GM13977 (cell line): ENCODE results near the gene AVPI1.
"Not testable (repeated sequence)": the region's sequence is repeated elsewhere in the genome, so short reads cannot be mapped to it uniquely, and the experiment has no call there.

Source experiments
- DNase-seq: peaks from one replicate; pipeline ENCODE4 v3.0.0; 2012; ENCODE audit warnings: low spot score
- in situ Hi-C: fragments of 300-500 bp; cut with MboI; formaldehyde crosslinking; loops from one replicate; pipeline ENCODE4 v1.12.0; 2022; ENCODE audit warnings: low sequenced_read_pairs, low pct_unique_long_range_greater_than_20kb, mixed read lengths, inconsistent platforms; ENCODE audit not compliant: unreplicated experiment
- TF ChIP-seq, protein P1 (sequence below): IDR thresholded peaks from 2 replicates; pipeline ENCODE4 v1.5.1; 2012; ENCODE audit warnings: mild to moderate bottlenecking, control low read depth; ENCODE audit not compliant: insufficient read depth; ENCODE audit errors: extremely low read depth, missing control alignments

AVPI1 gene

DNA sequence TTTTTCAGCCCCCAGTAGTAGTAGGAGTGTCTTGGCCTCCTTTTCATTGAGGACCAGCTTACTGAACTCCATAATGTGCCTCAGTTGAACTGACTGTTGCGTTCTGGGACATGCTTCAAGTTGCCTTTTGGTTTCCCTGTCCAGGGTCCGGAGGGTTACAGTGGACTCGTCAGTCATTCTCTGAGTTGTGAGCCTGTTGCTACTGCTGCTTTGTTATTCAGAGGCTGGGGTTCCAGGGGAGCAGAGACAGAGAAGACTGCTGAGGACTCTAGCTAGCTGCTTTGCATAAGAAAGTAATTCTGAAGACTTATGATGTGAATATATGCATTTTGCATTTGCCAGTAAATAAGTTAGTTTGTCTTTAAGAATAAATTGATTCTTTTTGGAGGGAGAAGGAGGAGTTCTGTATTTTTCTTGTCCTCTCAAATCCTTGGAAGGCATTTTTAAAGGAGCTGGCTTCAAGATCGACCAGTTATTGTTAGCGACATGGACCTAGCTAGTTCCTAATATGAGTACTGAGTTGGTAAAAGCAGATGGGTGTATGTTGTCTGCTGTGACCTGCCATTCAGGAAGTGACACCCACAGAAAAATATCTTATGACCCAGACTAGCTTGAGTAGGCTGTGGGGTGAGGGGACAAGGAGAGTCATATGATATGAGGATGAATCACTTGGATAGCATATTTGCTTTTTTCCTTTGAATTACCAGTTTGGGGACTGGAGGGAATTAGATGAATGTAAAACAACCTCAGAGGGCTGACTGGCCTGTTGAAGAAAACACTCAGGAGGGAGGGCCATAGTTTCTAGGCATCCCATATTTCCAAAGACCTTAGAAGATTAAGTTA, 38.3 kb downstream of the AVPI1 start:
- TF ChIP-seq, protein P1, sequence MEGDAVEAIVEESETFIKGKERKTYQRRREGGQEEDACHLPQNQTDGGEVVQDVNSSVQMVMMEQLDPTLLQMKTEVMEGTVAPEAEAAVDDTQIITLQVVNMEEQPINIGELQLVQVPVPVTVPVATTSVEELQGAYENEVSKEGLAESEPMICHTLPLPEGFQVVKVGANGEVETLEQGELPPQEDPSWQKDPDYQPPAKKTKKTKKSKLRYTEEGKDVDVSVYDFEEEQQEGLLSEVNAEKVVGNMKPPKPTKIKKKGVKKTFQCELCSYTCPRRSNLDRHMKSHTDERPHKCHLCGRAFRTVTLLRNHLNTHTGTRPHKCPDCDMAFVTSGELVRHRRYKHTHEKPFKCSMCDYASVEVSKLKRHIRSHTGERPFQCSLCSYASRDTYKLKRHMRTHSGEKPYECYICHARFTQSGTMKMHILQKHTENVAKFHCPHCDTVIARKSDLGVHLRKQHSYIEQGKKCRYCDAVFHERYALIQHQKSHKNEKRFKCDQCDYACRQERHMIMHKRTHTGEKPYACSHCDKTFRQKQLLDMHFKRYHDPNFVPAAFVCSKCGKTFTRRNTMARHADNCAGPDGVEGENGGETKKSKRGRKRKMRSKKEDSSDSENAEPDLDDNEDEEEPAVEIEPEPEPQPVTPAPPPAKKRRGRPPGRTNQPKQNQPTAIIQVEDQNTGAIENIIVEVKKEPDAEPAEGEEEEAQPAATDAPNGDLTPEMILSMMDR = no peak
- peak; percentile 65 for DNase-seq
- in situ Hi-C loops = no loop called here

DNA sequence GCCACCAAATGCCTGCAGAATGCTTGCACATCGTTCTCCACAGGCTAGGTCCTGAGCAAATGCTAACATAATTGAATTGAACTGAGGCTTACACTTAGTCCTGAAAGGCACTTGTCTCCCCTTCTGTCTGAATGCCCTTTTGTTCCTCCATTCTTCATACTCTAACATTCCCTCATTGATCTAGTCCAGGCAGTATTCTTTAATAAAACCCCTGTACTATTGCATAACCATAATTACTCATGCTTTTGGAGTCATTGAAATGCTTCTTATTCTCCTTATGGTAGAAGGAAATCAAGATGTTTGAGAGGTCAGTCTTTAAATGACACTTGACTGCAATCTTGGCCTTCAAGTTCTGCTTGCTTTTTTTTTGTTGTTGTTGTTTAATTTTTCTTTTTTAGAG, 39.5 kb downstream of the AVPI1 start:
- TF ChIP-seq, protein P1 = no peak
- no peak for DNase-seq
- in situ Hi-C loops = no loop called here

DNA sequence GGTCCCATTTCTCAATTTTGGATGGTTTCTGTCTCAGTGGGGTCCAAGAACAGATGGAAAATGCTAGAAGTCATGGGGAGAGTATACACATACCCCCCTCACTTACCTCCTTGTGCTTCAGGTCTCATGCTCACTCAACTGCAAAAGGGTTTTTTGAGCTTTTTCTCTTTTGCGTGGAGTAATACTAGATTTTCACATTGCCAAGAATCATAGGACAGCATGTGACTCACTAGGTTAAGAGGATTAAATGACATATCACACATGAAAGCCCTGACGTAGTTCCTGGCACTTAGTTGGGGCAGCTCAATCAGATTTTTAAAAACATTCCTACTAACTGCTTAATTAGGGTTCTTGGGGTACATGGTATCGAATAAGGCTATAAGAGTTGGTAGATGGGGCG, 42.1 kb downstream of the AVPI1 start:
- in situ Hi-C loops = no loop called here
- no peak for DNase-seq
- TF ChIP-seq, protein P1 = no peak

DNA sequence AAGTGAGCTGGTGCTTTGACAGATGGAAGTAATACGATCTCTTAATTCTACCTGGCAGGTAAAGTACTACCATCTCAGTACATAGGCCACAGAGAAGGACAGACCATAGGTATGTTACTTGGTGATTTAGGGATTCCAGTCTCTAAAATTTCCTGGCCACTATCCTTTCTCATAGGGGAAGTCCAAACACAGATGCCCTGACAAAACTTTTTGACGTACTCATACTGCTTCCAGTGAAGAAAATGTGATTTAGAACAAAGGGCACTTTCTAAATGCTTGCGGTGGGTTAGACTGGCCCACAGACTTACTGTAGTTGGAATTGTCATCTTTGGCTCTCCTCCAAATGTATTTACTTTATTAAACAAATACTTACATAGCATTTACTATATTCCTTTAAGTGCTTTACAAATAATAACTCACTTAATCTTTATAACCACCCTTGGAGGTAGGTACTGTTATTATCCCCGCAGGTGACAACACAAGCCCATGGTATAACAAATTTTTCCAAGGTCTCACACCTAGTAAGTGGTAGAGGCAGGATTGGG, 43.5 kb downstream of the AVPI1 start:
- in situ Hi-C loops = no loop called here
- TF ChIP-seq, protein P1 = no peak
- DNase-seq = no peak

DNA sequence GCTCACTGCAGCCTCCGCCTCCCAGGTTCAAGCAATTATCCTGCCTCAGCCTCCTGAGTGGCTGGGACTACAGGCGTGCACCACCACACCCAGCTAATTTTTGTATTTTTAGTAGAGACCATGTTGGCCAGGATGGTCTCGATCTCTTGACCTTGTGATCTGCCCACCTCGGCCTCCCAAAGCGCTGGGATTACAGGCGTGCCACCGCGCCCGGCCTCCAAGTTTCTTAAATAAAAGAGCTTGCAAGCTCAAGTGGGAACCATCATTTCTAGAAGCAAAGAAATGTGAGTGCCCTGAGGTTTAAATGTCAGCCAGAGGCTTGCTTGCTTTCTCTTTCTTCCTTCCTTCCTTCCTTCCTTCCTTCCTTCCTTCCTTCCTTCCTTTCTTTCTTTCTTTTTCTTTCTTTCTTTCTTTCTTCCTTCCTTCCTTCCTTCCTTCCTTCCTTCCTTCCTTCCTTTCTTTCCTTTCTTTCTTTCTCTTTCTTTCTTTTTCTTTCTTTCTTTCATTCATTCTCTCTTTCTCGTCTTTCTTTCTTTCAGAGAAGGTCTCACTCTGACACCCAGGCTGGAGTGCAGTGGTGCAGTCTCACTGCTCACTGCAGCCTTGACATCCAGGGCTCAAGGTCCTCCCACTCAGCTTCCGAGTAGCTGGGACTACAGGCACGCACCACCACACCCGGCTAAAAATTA, 44.4 kb downstream of the AVPI1 start:
- in situ Hi-C loops = not testable (repeated sequence)

DNA sequence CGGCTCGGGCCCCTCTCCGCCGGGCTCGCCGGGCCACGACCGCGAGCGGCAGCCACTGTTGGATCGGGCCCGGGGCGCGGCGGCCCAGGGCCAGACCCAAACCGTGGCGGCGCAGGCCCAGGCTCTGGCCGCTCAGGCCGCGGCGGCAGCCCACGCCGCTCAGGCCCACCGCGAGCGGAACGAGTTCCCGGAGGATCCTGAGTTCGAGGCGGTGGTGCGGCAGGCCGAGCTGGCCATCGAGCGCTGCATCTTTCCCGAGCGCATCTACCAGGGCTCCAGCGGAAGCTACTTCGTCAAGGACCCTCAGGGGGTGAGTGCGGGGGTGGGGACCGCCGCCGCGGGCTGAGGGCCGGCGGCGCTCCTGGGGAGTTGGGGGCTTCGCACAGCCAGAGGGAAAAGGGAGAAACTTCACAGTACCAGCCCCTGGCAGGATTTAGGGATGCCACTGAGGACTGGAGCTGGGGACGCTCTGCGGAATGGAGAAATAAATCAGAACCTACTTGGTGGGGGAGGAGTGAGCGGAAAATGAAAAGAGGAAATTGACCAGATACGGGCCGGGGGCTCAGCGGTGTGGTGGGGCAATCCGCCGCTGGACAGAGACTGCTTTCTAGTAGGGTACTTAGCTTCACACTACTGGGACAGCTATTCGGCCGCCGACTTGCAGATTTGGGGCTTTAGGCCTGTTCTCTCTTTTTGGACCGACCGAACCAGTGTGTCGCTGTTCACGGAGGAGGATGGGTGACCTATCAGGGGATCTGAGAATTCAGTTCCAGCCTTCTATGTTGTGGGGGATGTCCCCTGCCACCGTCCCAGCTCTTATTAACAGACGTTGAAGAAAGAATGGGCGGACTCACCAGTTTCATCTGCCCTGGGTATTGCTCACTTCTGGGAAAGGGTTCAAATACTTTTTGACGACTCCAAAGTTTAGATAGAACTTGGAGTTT, 45.9 kb downstream of the AVPI1 start:
- in situ Hi-C loops = no loop called here
- TF ChIP-seq, protein P1 = no peak
- DNase-seq = peak; percentile 46

More for the DNA sequence above, 44.4 kb downstream of the AVPI1 start:
- DNase-seq = not testable (repeated sequence)
